AG04449 (cell line): ENCODE results near the gene VWA2.

Experiments
- CTCF ChIA-PET: fragments of 350-600 bp; formaldehyde crosslinking; extraction: SDS; loops from one replicate; lab custom pipeline; 2021; ENCODE audit warnings: antibody characterized with exemption; lab: Yijun Ruan, JAX
- POLR2A ChIA-PET: fragments of 400-600, 350-600 bp; formaldehyde crosslinking; extraction: SDS; loops from one replicate; lab custom pipeline; 2020; ENCODE audit warnings: antibody characterized with exemption, inconsistent platforms; lab: Yijun Ruan, JAX
- DNase-seq: peaks from one replicate; pipeline ENCODE4 v3.0.0-alpha.2; 2010; ENCODE audit warnings: low read depth, low spot score
- H3K4me3 ChIP-seq: 2 replicates; pipeline ENCODE4 v1.5.1; 2011; ENCODE audit warnings: low read depth, mild to moderate bottlenecking, control low read depth, low read length
- CTCF ChIP-seq: IDR thresholded peaks from one replicate; pipeline ENCODE4 v1.5.1; 2011; ENCODE audit warnings: mild to moderate bottlenecking, moderate library complexity, low read length, control low read depth, inconsistent platforms; ENCODE audit not compliant: insufficient read depth; ENCODE audit errors: missing control alignments

Gene VWA2

GRCh38 chr10:114250716-114251115 is 11.7 kb downstream of the VWA2 start:
- CTCF ChIA-PET = no interaction called here

GRCh38 chr10:114252092-114252491 is 13.0 kb downstream of the VWA2 start:
- no peak for TF ChIP-seq CTCF
- CTCF ChIA-PET = no interaction called here
- POLR2A ChIA-PET = no interaction called here
- H3K4me3 ChIP-seq = no peak overlapping the region
- DNase-seq = no peak

More at GRCh38 chr10:114250716-114251115, 11.7 kb downstream of the VWA2 start:
- no peak for TF ChIP-seq CTCF
- no peak for DNase-seq
- no peak overlapping the region for H3K4me3 ChIP-seq
- POLR2A ChIA-PET = no interaction called here

GRCh38 chr10:114252883-114253282 is 13.8 kb downstream of the VWA2 start:
- TF ChIP-seq CTCF = no peak
- no peak for DNase-seq
- ChIA-PET POLR2A (no interaction called here), CTCF (no interaction called here)
- H3K4me3 ChIP-seq = no peak overlapping the region

GRCh38 chr10:114255227-114255626 is 16.2 kb downstream of the VWA2 start:
- ChIA-PET CTCF (interaction anchor here (1.1 kb wide), 1 partner anchor 17 kb away, joined by 3 read pairs; no protein-coding TSS in a partner anchor), POLR2A (no interaction called here)
- DNase-seq = no peak
- no peak for TF ChIP-seq CTCF
- no peak overlapping the region for H3K4me3 ChIP-seq

GRCh38 chr10:114256008-114256765 is 17.1 kb downstream of the VWA2 start:
- ChIA-PET POLR2A (no interaction called here), CTCF (interaction anchor here (1.1 kb wide), 1 partner anchor 16 kb away, joined by 3 read pairs; no protein-coding TSS in a partner anchor)
- no peak for DNase-seq
- no peak overlapping the region for H3K4me3 ChIP-seq
- no peak for TF ChIP-seq CTCF

GRCh38 chr10:114256822-114257221 is 17.8 kb downstream of the VWA2 start:
- H3K4me3 ChIP-seq = no peak overlapping the region
- ChIA-PET CTCF (no interaction called here), POLR2A (no interaction called here)
- no peak for TF ChIP-seq CTCF
- DNase-seq = no peak
